Measurements from ENCODE around the gene RBM47.

- TF ChIP-seq CTCF (conservative IDR thresholded peaks at IDR 0.05 in 1 of 2, IDR thresholded peaks at IDR 0.05 in 1 of 2; ENCODE audit: low read depth in 1 of 2, low read length in 2 of 2): no peak
- TF ChIP-seq EZH2 (IDR thresholded peaks at IDR 0.05; ENCODE audit: low read length, missing control alignments): no peak
Measured at GRCh38 chr4:40439519-40439918, 190.1 kb downstream of the RBM47 start.
